ENCODE measurements around the gene NEUROD2.
A peak's percentile ranks its signal among the peaks of the same experiment; 100 is the strongest.

The NEUROD2 gene

GRCh38 chr17:39579318-39580081 is 28.2 kb downstream of the NEUROD2 start:
- DNase-seq (ENCODE audit: low read depth): no peak

- no peak for DNase-seq (ENCODE audit: low read depth)
Measured at GRCh38 chr17:39578272-39578671, 29.4 kb downstream of the NEUROD2 start.

GRCh38 chr17:39576187-39576586 is 31.5 kb downstream of the NEUROD2 start:
- no peak for DNase-seq (ENCODE audit: low read depth)

GRCh38 chr17:39573447-39574298 is 34.0 kb downstream of the NEUROD2 start:
- peak; percentile 31 for DNase-seq (ENCODE audit: low read depth)

GRCh38 chr17:39572121-39572520 is 35.6 kb downstream of the NEUROD2 start:
- no peak for DNase-seq (ENCODE audit: low read depth)

GRCh38 chr17:39569126-39569525 is 38.6 kb downstream of the NEUROD2 start:
- no peak for DNase-seq (ENCODE audit: low read depth)

- no peak for DNase-seq (ENCODE audit: low read depth)
Measured at GRCh38 chr17:39568702-39569101, 39.0 kb downstream of the NEUROD2 start.

- no peak for DNase-seq (ENCODE audit: low read depth)
Measured at GRCh38 chr17:39566094-39566850, 41.4 kb downstream of the NEUROD2 start.

- DNase-seq (ENCODE audit: low read depth): no peak
Measured at GRCh38 chr17:39564211-39564848, 43.4 kb downstream of the NEUROD2 start.

- DNase-seq (ENCODE audit: low read depth): no peak
Measured at GRCh38 chr17:39563476-39563875, 44.2 kb downstream of the NEUROD2 start.

- DNase-seq (ENCODE audit: low read depth): no peak
Measured at GRCh38 chr17:39562976-39563375, 44.7 kb downstream of the NEUROD2 start.

- DNase-seq (ENCODE audit: low read depth): no peak
Measured at GRCh38 chr17:39562395-39562794, 45.3 kb downstream of the NEUROD2 start.

GRCh38 chr17:39556423-39556822 is 51.3 kb downstream of the NEUROD2 start:
- no peak for DNase-seq (ENCODE audit: low read depth)

GRCh38 chr17:39555368-39555767 is 52.4 kb downstream of the NEUROD2 start:
- DNase-seq (ENCODE audit: low read depth): no peak

Measured in activated T-cell treated with anti-CD3 and anti-CD28 coated beads for 48 hours (primary cell).